ENCODE measurements around the gene PFKP.

Gene PFKP

DNA sequence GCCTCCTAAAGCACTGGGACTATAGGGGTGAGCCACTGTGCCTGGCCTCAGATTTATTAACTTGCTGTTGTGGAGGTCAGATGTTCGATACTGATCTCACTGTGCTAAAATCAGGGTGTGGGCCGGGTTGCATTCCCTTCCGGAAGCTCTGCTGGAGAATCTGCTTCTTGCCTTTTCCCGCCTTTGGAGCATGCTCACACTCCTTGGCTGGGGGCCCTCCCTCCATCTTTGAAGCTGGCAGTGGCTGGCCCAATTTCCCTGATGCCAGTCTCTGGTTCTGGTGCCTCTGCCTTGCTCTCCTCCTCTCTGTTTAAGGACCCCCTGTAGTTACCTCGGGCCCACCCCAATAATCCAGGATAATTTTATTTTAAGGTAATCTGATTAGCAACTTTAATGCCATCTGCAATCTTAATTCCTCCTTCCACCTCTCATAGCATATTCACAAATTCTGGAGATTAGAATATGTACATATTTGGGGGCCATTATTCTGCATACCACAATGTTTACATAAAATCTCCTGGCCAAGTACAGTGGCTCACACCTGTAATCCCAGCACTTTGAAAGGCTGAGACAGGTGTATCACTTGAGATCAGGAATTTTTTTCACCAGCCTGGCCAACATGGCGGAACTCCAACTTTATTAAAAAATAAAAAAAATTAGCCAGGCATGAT, 113.1 kb downstream of the PFKP start:
- Histone ChIP-seq H3K27me3 (ENCODE audit: control insufficient read depth, insufficient read depth, low read length) (no peaks in the 10 kb centered on the region), H3K9me3 (ENCODE audit: control insufficient read depth, insufficient read depth, low read length) (no peaks in the 10 kb centered on the region), H3K36me3 (ENCODE audit: control insufficient read depth, insufficient read depth, low read length) (no peaks in the 10 kb centered on the region), H3K4me3 (ENCODE audit: low read depth, low read length) (no peak overlapping the region), H3K9ac (ENCODE audit: low read depth, low read length) (no peak overlapping the region), H3K4me1 (ENCODE audit: control insufficient read depth, insufficient read depth, low read length) (no peaks in the 10 kb centered on the region)

DNA sequence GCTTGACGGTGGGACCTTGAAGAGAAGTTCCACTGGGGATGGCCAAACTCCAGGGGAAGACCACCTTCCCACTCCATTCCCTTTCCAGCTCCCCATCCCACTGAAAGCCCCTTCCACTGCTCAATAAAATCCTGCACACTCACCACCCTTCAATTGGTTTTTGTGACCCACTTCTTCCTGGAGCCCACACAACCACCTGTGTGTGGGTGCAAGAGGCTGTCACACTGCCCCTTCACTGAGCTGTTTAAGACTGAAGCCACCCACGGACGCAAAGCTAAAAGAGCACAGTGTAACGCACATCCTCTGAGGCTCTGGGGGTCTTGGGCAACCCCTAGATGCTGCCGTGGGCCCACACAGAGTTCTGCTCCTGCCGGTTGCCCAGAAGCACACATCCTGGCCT, 118.0 kb downstream of the PFKP start:
- H3K4me3 ChIP-seq (ENCODE audit: low read depth, low read length): no peak overlapping the region
- H3K9ac ChIP-seq (ENCODE audit: low read depth, low read length): no peak overlapping the region
- H3K27me3 ChIP-seq (ENCODE audit: control insufficient read depth, insufficient read depth, low read length): no peaks in the 10 kb centered on the region
- no peaks in the 10 kb centered on the region for H3K4me1 ChIP-seq (ENCODE audit: control insufficient read depth, insufficient read depth, low read length)
- no peaks in the 10 kb centered on the region for H3K9me3 ChIP-seq (ENCODE audit: control insufficient read depth, insufficient read depth, low read length)
- H3K36me3 ChIP-seq (ENCODE audit: control insufficient read depth, insufficient read depth, low read length): no peaks in the 10 kb centered on the region

DNA sequence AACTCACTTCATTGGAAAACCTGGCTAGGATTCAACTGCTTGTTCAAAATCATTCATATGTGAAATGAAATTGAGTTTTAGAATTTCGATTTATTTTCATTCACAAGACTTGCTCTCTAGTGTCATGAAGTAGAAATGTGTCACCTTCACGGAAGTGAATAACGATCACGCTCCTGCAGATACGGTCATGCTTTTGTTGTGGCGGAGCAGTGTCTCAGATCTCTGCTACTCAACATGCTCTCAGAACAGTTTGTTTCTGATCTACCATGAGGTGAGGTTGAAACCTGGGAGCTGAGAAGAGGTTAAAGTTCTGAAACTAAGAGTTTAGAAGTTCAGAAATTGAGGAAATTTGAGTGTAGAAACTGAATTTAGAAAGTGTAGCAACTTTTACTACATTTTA, 119.0 kb downstream of the PFKP start:
- no peaks in the 10 kb centered on the region for H3K4me1 ChIP-seq (ENCODE audit: control insufficient read depth, insufficient read depth, low read length)
- no peaks in the 10 kb centered on the region for H3K27me3 ChIP-seq (ENCODE audit: control insufficient read depth, insufficient read depth, low read length)
- no peak overlapping the region for H3K4me3 ChIP-seq (ENCODE audit: low read depth, low read length)
- no peak overlapping the region for H3K9ac ChIP-seq (ENCODE audit: low read depth, low read length)
- H3K36me3 ChIP-seq (ENCODE audit: control insufficient read depth, insufficient read depth, low read length): no peaks in the 10 kb centered on the region
- H3K9me3 ChIP-seq (ENCODE audit: control insufficient read depth, insufficient read depth, low read length): no peaks in the 10 kb centered on the region

Measured in iPS-15b (cell line).